SKM-1 treated with dmso at 0.1 percent for 144 hours (cell line): ENCODE data around the gene MLYCD.

Experiments
- DNase-seq: peaks from one replicate; lab custom pipeline; 2025; ENCODE audit not compliant: unreplicated experiment; lab: John Stamatoyannopoulos, UW

Gene MLYCD

GRCh38 chr16:83954577-83955016 is 55.7 kb downstream of the MLYCD start:
- no peak for DNase-seq

GRCh38 chr16:83955218-83956130 is 56.6 kb downstream of the MLYCD start:
- no peak for DNase-seq

DNA sequence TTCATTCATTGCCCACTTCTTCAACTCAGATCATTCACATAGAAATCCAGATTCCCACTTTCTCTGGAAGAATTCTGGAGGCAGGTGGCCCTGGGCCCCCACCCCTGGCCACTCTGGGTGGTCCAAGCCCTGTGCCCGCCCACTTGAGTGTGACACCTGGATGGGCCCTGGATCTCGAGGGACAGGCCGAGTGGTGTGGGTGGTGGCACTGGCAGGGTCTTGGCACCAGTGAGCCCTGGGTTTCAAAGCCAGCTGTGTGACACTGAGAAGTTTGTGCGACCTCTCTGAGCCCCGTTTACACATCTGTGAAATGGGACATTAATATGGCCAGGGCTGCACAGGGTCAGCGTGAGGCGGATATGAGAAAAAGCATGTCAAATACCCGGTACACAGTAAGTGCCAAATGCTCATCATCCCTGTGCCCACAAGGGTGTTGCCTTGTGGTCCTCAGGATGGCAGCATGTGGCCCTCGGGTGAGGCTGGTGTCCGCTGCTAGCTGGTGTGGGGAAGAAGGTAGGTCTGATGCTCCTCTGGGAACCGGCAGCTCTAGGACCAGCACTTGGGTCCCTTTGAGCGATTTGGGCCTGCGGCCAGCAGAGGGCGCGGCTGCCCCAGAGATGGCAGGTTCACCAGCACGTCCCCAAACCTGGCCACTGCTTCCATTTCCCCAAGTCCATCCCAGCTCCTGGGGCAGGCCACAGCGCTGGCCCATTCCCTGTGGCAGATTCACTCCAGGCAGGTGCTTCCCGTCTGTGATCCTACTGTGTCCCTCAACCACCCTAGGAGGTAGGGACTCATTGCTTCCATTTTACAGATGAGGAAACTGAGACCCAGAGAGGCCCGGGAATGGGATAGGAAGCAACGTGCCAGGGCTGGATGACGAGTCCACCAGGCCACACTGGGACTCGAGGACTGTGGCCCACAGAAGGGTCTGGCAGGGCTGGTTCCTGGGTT is 57.7 kb downstream of the MLYCD start:
- peak; percentile 68 for DNase-seq

DNA sequence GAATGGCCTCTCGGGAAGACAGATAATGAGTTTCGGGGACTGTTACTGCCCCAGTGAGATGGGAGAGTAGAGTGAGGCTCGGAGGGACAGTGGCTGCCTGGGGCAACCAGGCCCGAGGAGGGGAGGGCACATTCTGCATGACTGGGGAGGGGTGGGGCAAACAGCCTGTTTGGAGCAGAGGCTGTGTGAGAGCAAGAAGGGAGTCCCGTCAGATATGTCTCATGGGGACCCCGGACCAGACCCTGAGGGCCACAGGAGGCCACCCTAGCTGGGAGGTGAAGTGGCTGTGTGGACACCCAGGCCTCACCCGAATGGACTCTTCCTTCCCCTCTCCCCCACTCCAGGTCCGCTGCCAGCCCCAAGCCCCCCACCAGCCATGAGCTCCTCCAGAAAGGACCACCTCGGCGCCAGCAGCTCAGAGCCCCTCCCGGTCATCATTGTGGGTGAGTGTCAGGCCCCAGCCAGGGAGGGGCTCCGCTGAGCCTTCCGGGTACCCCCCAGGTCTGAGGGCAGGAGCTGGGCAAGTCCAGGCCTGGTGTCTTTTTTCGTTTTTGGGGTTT is 58.5 kb downstream of the MLYCD start:
- no peak for DNase-seq

DNA sequence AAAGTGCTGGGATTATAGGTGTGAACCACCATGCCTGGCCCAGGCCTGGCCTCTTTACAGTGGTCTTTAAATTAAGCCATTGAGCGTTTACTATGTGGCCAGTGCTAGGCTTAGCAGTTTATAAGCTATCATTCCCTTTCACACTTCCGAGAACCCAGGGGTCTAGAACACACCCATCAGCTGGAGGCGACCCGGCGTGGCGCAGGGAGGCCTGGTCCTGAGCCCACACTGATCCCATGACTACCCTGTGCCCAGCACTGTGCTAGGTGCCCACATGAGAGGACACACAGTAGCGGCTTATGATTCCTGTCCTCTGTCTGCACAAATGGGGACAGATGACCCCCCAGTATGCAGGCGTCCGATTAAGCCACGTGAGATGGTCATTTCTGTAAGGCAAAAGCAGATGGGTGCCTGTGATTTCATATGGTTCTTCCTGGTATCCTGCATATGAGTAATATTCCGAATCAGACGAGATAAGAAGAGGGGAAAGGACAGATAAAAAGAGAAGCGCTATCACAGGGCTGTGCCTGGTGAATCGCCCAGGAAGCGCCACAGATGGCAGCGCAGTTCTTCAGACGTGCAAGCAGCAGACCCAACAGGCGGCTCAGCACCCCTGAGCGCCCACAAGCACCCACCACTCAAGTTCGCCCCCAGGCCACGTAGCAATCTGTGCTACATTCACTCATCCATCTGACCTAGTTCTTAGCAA is 59.4 kb downstream of the MLYCD start:
- DNase-seq: no peak

- DNase-seq: no peak
Measured at GRCh38 chr16:83958846-83959565, 60.1 kb downstream of the MLYCD start.

DNA sequence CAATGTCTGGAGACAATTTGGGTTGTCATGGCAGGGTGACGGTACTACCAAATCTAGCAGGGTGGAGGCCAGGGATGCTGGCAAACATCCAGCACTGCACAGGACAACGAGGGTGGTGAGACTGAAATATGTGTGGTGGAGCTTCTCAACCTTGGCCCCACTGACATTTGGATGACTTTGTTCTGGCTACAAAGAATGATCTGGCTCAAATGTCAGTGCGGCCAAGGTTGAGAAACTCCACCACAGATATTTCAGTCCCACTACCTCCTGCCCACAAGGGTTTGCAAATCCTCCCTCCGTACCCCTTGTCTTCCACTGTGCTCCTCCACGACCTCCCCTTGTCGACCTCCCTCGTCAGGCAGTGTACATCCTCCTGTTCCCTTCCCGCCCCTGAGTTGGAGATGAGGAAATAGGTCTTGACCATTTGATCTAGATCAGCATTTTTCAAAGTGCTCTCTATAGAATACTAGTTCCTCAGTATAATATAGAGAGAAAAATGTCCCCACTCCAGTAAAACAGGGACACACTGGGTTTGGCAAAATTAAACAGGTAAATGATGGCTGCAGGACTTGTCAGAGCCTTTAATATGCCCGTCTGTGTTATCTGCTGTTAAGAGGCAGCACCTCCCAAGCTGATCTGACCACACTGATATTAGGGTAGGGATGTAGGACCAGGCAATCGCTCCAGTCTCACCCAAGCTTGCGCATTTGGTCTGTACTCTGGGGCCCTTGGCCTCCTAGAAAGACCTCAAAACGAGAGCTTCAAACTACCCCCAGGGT is 60.9 kb downstream of the MLYCD start:
- peak; percentile 54 for DNase-seq

DNA sequence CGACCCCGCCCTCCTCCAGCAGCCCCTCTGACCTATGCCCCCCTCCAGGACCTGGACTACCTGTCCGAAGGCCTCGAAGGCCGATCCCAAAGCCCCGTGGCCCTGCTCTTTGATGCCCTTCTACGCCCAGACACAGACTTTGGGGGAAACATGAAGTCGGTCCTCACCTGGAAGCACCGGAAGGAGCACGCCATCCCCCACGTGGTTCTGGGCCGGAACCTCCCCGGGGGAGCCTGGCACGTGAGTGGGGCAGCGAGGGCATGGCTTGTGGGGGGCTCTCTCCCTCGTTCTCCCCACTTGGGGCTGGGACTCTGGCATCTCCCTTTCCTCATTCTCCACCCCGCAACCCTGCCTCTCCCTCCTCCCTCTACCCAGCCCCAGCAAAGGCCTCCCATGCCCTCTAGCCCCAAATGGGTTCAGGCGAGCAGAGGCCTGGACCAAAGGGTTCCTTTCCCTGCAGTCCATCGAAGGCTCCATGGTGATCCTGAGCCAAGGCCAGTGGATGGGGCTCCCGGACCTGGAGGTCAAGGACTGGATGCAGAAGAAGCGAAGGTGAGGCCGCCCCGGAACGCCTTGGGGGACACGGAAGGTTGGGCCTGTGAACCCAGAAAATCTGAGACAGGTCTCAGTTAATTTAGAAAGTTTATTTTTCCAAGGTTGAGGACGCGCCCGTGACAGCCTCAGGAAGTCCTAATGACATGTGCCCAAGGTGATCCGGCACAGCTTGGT is 61.8 kb downstream of the MLYCD start:
- DNase-seq: no peak

GRCh38 chr16:83961591-83961990 is 62.7 kb downstream of the MLYCD start:
- no peak for DNase-seq

DNA sequence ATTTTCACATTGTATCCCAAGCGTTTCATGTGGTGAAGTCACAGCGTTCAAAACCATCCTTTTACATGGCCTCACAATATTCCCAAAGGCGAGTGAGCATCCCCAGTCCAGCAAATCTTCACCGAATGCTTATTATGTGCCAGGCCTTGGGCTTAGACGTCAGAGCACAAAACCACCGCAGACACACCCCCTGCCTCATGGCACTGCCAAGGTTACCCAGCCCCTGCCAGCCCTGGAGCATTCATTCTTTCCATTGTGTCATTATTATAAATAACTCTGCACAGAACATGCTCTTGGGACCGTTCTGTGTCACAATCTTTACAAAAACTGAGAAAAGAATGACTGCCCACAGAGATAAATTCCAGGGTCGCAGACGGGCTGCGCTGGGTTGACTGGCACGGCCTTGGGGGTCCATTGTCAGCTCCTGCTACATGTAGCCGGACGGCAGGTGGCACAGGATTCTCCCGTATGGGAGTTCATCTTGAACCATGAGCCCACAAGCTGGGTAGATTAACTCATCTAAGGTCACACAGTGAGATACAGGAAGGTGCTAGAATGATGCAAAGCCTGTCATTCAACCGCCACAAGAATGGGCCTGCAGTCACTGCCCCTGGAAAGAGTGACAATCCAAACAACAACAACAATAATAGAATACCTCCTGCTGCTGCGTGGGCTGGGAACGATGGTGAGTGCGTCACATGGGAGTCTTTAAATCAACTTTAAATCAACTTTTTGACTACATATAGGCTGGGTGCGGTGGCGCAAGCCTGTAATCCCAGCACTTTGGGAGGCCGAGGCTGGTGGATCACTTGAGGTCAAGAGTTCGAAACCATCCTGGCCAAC is 64.6 kb downstream of the MLYCD start:
- DNase-seq: no peak

- DNase-seq: no peak
Measured at GRCh38 chr16:83964684-83965443, 65.9 kb downstream of the MLYCD start.

DNA sequence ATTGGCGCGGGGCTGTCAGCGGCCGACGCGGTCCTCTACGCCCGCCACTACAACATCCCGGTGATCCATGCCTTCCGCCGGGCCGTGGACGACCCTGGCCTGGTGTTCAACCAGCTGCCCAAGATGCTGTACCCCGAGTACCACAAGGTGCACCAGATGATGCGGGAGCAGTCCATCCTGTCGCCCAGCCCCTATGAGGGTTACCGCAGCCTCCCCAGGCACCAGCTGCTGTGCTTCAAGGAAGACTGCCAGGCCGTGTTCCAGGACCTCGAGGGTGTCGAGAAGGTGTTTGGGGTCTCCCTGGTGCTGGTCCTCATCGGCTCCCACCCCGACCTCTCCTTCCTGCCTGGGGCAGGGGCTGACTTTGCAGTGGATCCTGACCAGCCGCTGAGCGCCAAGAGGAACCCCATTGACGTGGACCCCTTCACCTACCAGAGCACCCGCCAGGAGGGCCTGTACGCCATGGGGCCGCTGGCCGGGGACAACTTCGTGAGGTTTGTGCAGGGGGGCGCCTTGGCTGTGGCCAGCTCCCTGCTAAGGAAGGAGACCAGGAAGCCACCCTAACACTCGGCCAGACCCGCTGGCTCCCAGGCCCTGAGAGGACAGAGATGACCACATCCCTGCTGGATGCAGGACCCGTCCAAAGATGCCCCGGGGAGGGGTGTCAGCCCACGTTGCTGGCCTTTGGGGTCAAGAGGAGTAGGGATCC is 66.7 kb downstream of the MLYCD start:
- no peak for DNase-seq

GRCh38 chr16:83966153-83966696 is 67.3 kb downstream of the MLYCD start:
- DNase-seq: no peak

GRCh38 chr16:83967091-83967490 is 68.2 kb downstream of the MLYCD start:
- no peak for DNase-seq

- no peak for DNase-seq
Measured at GRCh38 chr16:83967838-83968305, 69.0 kb downstream of the MLYCD start, which contains the start of gene NECAB2. Gene NECAB2 (plus strand): TSS chr16:83968244. CDS start chr16:83968649, 405 bp downstream.

DNA sequence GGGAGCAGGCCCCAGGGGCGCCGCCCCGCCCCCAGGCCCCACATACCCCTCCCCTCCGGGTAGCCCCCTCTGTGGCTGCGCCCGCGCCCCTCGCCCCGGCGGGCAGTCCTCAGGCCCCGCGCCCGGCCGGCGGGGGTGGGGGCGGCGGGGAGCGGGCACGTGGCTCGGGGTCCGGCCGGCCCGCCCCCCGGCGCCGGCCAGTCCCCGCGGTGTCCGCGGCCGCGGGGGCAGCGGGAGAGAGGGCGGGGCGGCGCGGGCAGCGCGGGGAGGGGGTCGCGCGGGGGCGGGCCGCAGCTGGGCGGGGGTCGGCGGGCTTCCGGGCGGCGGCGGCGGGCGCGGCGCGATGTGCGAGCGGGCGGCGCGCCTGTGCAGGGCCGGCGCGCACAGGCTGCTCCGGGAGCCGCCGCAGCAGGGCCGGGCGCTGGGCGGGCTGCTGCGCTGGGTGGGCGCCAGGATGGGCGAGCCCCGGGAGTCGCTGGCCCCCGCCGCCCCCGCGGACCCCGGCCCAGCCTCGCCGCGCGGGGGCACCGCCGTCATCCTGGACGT is 69.5 kb downstream of the MLYCD start:
- no peak for DNase-seq
